Transverse colon (tissue), 4 donors: ENCODE results near the gene CD69. TPM values are rescaled to one million over a fixed set of nuclear protein-coding genes. Genes with fewer than 3 reads are reported as not detected.

ENCODE experiments used
- DNase-seq: peaks from one replicate; pipeline ENCODE4 v3.0.0-alpha.2; 2019
- H3K27ac ChIP-seq, 4 donors: fragments of 200-600 bp; sonication (generic); 2 replicates each; pipeline ENCODE4 v1.5.1; 2016 to 2018; ENCODE audit warnings: inconsistent platforms in 4 of 4
- H3K27me3 ChIP-seq: fragments of 200-600 bp; sonication (generic); 2 replicates; pipeline ENCODE4 v1.5.1; 2017; ENCODE audit warnings: inconsistent platforms
- H3K36me3 ChIP-seq, 4 donors: fragments of 200-600 bp; sonication (generic); 2 replicates each; pipeline ENCODE4 v1.5.1; 2017 to 2019; ENCODE audit warnings: inconsistent platforms in 4 of 4
- H3K4me1 ChIP-seq, 4 donors: fragments of 200-600 bp; sonication (generic); 2 replicates each; pipeline ENCODE4 v1.5.1; 2017 to 2020; ENCODE audit warnings: inconsistent platforms in 4 of 4
- H3K4me3 ChIP-seq, 4 donors: fragments of 200-600 bp; sonication (generic); 1 replicate in 1 of 4; 2 replicates in 3 of 4; pipeline versions ENCODE4 v1.5.1 to v1.6.1; 2017 to 2019; ENCODE audit warnings: inconsistent platforms in 4 of 4
- H3K9me3 ChIP-seq, 2 donors: fragments of 200-600 bp; sonication (generic); 2 replicates each; pipeline ENCODE4 v1.5.1; 2017 to 2019; ENCODE audit warnings: inconsistent platforms in 2 of 2
- CTCF ChIP-seq, 5 experiments: fragments of 200-600 bp in 3 of 5; fragments of 450-650 bp in 2 of 5; sonication (generic) in 3 of 5; IDR thresholded peaks; 1 replicate in 2 of 5; 2 replicates in 3 of 5; pipeline ENCODE4 v1.5.1; 2016 to 2017; ENCODE audit warnings: antibody characterized with exemption in 5 of 5, inconsistent platforms in 3 of 5, mild to moderate bottlenecking in 2 of 5, moderate library complexity in 1 of 5
- EP300 ChIP-seq: sonication (generic); formaldehyde crosslinking; IDR thresholded peaks from one replicate; pipeline ENCODE4 v1.6.1; 2017; ENCODE audit warnings: antibody characterized with exemption, low read depth
- POLR2A ChIP-seq: fragments of 450-650 bp; IDR thresholded peaks from one replicate; pipeline ENCODE4 v1.6.1; 2016; ENCODE audit warnings: antibody characterized with exemption, mild to moderate bottlenecking, moderate library complexity
- POLR2AphosphoS5 ChIP-seq, 3 donors: sonication (generic); formaldehyde crosslinking; IDR thresholded peaks; one replicate each; pipeline ENCODE4 v1.6.1; 2016; ENCODE audit warnings: antibody characterized with exemption in 3 of 3
- WGBS, 2 donors: methylation state at CpG; one replicate each; pipeline ENCODE4 v1.1.5; 2018; ENCODE audit warnings: low coverage in 1 of 2; 5-methylcytosine and 5-hydroxymethylcytosine counted together
- in situ Hi-C, 4 donors: fragments of 200-750 bp; cut with MboI; loops; one replicate each; pipeline versions ENCODE4 v1.15.0 to v1.15.1; 2017; ENCODE audit warnings: low sequenced_read_pairs in 3 of 4, low pct_ligation_motif_present in 1 of 4, low pct_unique_long_range_greater_than_20kb in 1 of 4
- intact Hi-C: fragments of 100-400 bp; cut with DNase I; formaldehyde crosslinking; loops from one replicate; pipeline ENCODE4 v1.15.1; 2023; ENCODE audit warnings: low total_unique reads
- total RNA-seq, 4 donors: library from RNA; depleted of rRNA; stranded (reverse); fragments of >200 nt; gene quantifications; one replicate each; pipeline ENCODE4 v1.1.0, GENCODE V29; 2016

CD69 gene
- total RNA-seq, result 10 to 100 TPM in 1 of 4 donors, 1 to 10 TPM in 1, not detected in 2; 7.8 to 19.2 TPM

- TF ChIP-seq POLR2A (peak; percentile 88), CTCF (IDR thresholded peaks at IDR 0.05) (no peak), POLR2AphosphoS5 (IDR thresholded peaks at IDR 0.05) (peak; percentile 50 to 87 (median 85))
- H3K4me3 ChIP-seq, result peak within 1 kb of the TSS in 2 of 4 donors; percentile 11 to 41
- in situ Hi-C loops, result no loop called here
Measured at GRCh38 chr12:9760699-9761418, at the start of gene CD69. Gene CD69 (minus strand): TSS chr12:9760901. CDS start chr12:9760820, 81 bp downstream.

GRCh38 chr12:9809866-9810265 lies 49.2 kb upstream of the CD69 start:
- DNase-seq, result no peak
- Histone ChIP-seq H3K4me1 (no peaks in the 10 kb centered on the region), H3K9me3 (no peaks in the 10 kb centered on the region), H3K36me3 (no peaks in the 10 kb centered on the region), H3K4me3 (no peak overlapping the region), H3K27me3 (no peaks in the 10 kb centered on the region), H3K27ac (no peak overlapping the region)
- TF ChIP-seq POLR2A (no peak), CTCF (IDR thresholded peaks at IDR 0.05) (no peak), EP300 (no peak), POLR2AphosphoS5 (IDR thresholded peaks at IDR 0.05) (no peak)
- in situ Hi-C loops (loop anchor here in 1 of 4 donors (10.0 kb wide), 1 partner anchor 115 kb away; no protein-coding TSS in a partner anchor), intact Hi-C loops (no loop called here)

More at GRCh38 chr12:9760699-9761418, at the start of gene CD69:
- Histone ChIP-seq H3K9me3 (no peaks in the 10 kb centered on the region), H3K36me3 (no peaks in the 10 kb centered on the region), H3K4me1 (peaks cover 0 to 4% (median 0%) of the 10 kb centered on the region in 4 donors), H3K27me3 (no peaks in the 10 kb centered on the region), H3K27ac (peak within 1 kb of the TSS; percentile 55 to 72 (median 66))
- DNase-seq, result peak; percentile 71
- intact Hi-C loops, result no loop called here
- WGBS, 2 donors, result 42 to 71% methylated on average over 2 to 6 of the region's 6 CpGs

- intact Hi-C loops (no loop called here), in situ Hi-C loops (no loop called here)
- no peaks in the 10 kb centered on the region for H3K27me3 ChIP-seq
- no peaks in the 10 kb centered on the region for H3K36me3 ChIP-seq
- no peak overlapping the region for H3K27ac ChIP-seq
- no peaks in the 10 kb centered on the region for H3K9me3 ChIP-seq
- 65 to 74% methylated on average over 4 of the region's 4 CpGs for WGBS, 2 donors
- TF ChIP-seq EP300, result no peak
- no peak for TF ChIP-seq POLR2A
- no peak for TF ChIP-seq CTCF (IDR thresholded peaks at IDR 0.05)
- no peak for TF ChIP-seq POLR2AphosphoS5 (IDR thresholded peaks at IDR 0.05)
- no peaks in the 10 kb centered on the region for H3K4me1 ChIP-seq
- no peak overlapping the region for H3K4me3 ChIP-seq
- no peak for DNase-seq
Measured at GRCh38 chr12:9809338-9809737, 48.6 kb upstream of the CD69 start.

- no peaks in the 10 kb centered on the region for H3K36me3 ChIP-seq
- H3K4me1 ChIP-seq, result no peaks in the 10 kb centered on the region
- TF ChIP-seq EP300 (no peak), CTCF (IDR thresholded peaks at IDR 0.05) (no peak), POLR2A (no peak), POLR2AphosphoS5 (IDR thresholded peaks at IDR 0.05) (no peak)
- no peak overlapping the region for H3K27ac ChIP-seq
- in situ Hi-C loops, result no loop called here
- H3K27me3 ChIP-seq, result no peaks in the 10 kb centered on the region
- intact Hi-C loops, result no loop called here
- H3K4me3 ChIP-seq, result no peak overlapping the region
- no peaks in the 10 kb centered on the region for H3K9me3 ChIP-seq
- 64 to 67% methylated on average over 3 of the region's 3 CpGs for WGBS, 2 donors
- no peak for DNase-seq
Measured at GRCh38 chr12:9808504-9808903, 47.8 kb upstream of the CD69 start.
